A549 (cell line): ENCODE data around the gene LIN28A. TPM values are rescaled to one million over a fixed set of nuclear protein-coding genes. Genes with fewer than 3 reads are reported as not detected.
A peak's percentile ranks its signal among the peaks of the same experiment; 100 is the strongest.

ENCODE experiments used
- ATAC-seq, 2 experiments: fragments of 200-7000 bp in 1 of 2; fragments of >200 bp in 1 of 2; cut with Nextera tagmentation in 1 of 2; cut with Tn5 transposase in 1 of 2; 3 replicates each; pipeline versions ENCODE4 v1.8.0 to v1.9.1; 2018 to 2020; ENCODE audit warnings: mild to moderate bottlenecking in 1 of 2, moderate library complexity in 1 of 2
- CTCF ChIA-PET: fragments of 300-600 bp; sonication (Branson Sonifier 250); formaldehyde crosslinking; extraction: SDS; loops from one replicate; lab custom pipeline; 2021; ENCODE audit warnings: antibody characterized with exemption, inconsistent platforms; lab: Yijun Ruan, JAX
- POLR2A ChIA-PET: fragments of 350-600 bp; formaldehyde crosslinking; extraction: SDS; loops from one replicate; lab custom pipeline; 2021; ENCODE audit warnings: antibody characterized with exemption, inconsistent platforms; lab: Yijun Ruan, JAX
- DNase-seq, 2 experiments: peaks; one replicate each; pipeline versions ENCODE4 v3.0.0 to v3.0.0-alpha.2; 2011 to 2016; ENCODE audit warnings: low read depth in 1 of 2, low spot score in 1 of 2
- FAIRE-seq: peaks from 2 replicates; lab custom pipeline; 2011; peaks lifted over from hg19 to GRCh38; lab: Jason Lieb, UNC
- H3K27ac ChIP-seq, 2 experiments: fragments of >200 bp; sonication (Bioruptor Twin); formaldehyde crosslinking; 3 replicates each; pipeline ENCODE4 v1.5.1; 2016 to 2017
- H3K4me1 ChIP-seq: fragments of >200 bp; sonication (Bioruptor Twin); formaldehyde crosslinking; 3 replicates; pipeline ENCODE4 v1.6.1; 2016
- H3K4me2 ChIP-seq: fragments of >200 bp; sonication (Bioruptor Twin); formaldehyde crosslinking; 3 replicates; pipeline ENCODE4 v1.6.1; 2016
- H3K4me3 ChIP-seq: fragments of >200 bp; sonication (Bioruptor Twin); formaldehyde crosslinking; 3 replicates; pipeline ENCODE4 v1.5.1; 2016
- H3K9me3 ChIP-seq: fragments of >200 bp; sonication (Bioruptor Twin); formaldehyde crosslinking; 3 replicates; pipeline ENCODE4 v1.6.1; 2016
- BHLHE40 ChIP-seq: IDR thresholded peaks from 2 replicates; pipeline ENCODE4 v1.6.1; 2012; ENCODE audit warnings: low read depth, low read length, inconsistent platforms
- CTCF ChIP-seq: fragments of >200 bp; sonication (Bioruptor Twin); formaldehyde crosslinking; IDR thresholded peaks from 3 replicates; pipeline ENCODE4 v1.5.1; 2016
- EHF ChIP-seq: fragments of 250-450 bp; sonication (Bioruptor Pico); IDR thresholded peaks from 2 replicates; pipeline ENCODE4 v1.5.0; 2020; ENCODE audit warnings: mild to moderate bottlenecking
- EP300 ChIP-seq, 2 experiments: fragments of >200 bp; sonication (Bioruptor Twin); formaldehyde crosslinking; IDR thresholded peaks; 2 replicates in 1 of 2; 3 replicates in 1 of 2; pipeline ENCODE4 v1.6.1; 2016 to 2017
- ESRRA ChIP-seq: fragments of 150-350 bp; IDR thresholded peaks from 2 replicates; pipeline ENCODE4 v1.6.1; 2014; ENCODE audit warnings: mild to moderate bottlenecking, low read length, borderline replicate concordance
- FOSL2 ChIP-seq, 2 experiments: fragments of 450-650 bp in 1 of 2; fragments of >200 bp in 1 of 2; sonication (Bioruptor Twin) in 1 of 2; formaldehyde crosslinking; IDR thresholded peaks; 2 replicates each; pipeline versions ENCODE4 v1.5.0 to v1.6.1; 2016 to 2020; ENCODE audit warnings: mild to moderate bottlenecking in 1 of 2, moderate library complexity in 1 of 2
- HDAC2 ChIP-seq: fragments of 200-600 bp; sonication (generic); IDR thresholded peaks from 2 replicates; pipeline ENCODE4 v1.6.1; 2016
- HEYL ChIP-seq: fragments of 250-450 bp; sonication (Bioruptor Pico); IDR thresholded peaks from 2 replicates; pipeline ENCODE4 v1.8.0; 2021; ENCODE audit warnings: mild to moderate bottlenecking, moderate library complexity
- HOXA7 ChIP-seq: fragments of 250-450 bp; sonication (Bioruptor Pico); IDR thresholded peaks from 2 replicates; pipeline ENCODE4 v1.5.0; 2020; ENCODE audit warnings: mild to moderate bottlenecking, moderate library complexity
- JUNB ChIP-seq: fragments of >200 bp; sonication (Bioruptor Twin); formaldehyde crosslinking; IDR thresholded peaks from 2 replicates; pipeline ENCODE4 v1.6.1; 2016
- KDM1A ChIP-seq: fragments of 200-600 bp; sonication (generic); IDR thresholded peaks from 2 replicates; pipeline ENCODE4 v1.6.1; 2016; ENCODE audit warnings: low read depth, mild to moderate bottlenecking
- KDM5A ChIP-seq: fragments of 200-600 bp; sonication (generic); IDR thresholded peaks from 2 replicates; pipeline ENCODE4 v1.6.1; 2016; ENCODE audit warnings: antibody characterized with exemption, mild to moderate bottlenecking
- MAX ChIP-seq: IDR thresholded peaks from 2 replicates; pipeline ENCODE4 v1.6.1; 2012
- NFE2L2 ChIP-seq: fragments of 150-350 bp; conservative IDR thresholded peaks from 2 replicates; pipeline ENCODE4 v1.6.1; 2014; ENCODE audit warnings: low read length
- NPAS2 ChIP-seq: fragments of 250-450 bp; sonication (Bioruptor Pico); IDR thresholded peaks from 2 replicates; pipeline ENCODE4 v1.8.0; 2022; ENCODE audit warnings: mild to moderate bottlenecking, moderate library complexity, borderline replicate concordance
- NR3C1 ChIP-seq: fragments of >200 bp; sonication (Bioruptor Twin); formaldehyde crosslinking; IDR thresholded peaks from 3 replicates; pipeline ENCODE4 v1.6.1; 2017
- PHF8 ChIP-seq: fragments of 200-600 bp; sonication (generic); IDR thresholded peaks from 2 replicates; pipeline ENCODE4 v1.6.1; 2016; ENCODE audit warnings: low read depth, mild to moderate bottlenecking, antibody characterized with exemption, moderate library complexity, borderline replicate concordance
- RCOR1 ChIP-seq: fragments of 150-350 bp; IDR thresholded peaks from 2 replicates; pipeline ENCODE4 v1.6.1; 2014; ENCODE audit warnings: antibody characterized with exemption, low read length, low read depth
- RFX5 ChIP-seq: fragments of 450-650 bp; IDR thresholded peaks from 2 replicates; pipeline ENCODE4 v1.7.1; 2014; ENCODE audit warnings: antibody characterized with exemption, mild to moderate bottlenecking, moderate library complexity
- RNF2 ChIP-seq: fragments of 200-600 bp; sonication (generic); IDR thresholded peaks from 2 replicates; pipeline ENCODE4 v1.6.1; 2016; ENCODE audit warnings: low read depth, mild to moderate bottlenecking, antibody characterized with exemption, moderate library complexity, borderline replicate concordance
- SMC3 ChIP-seq: fragments of >200 bp; sonication (Bioruptor Twin); formaldehyde crosslinking; IDR thresholded peaks from 3 replicates; pipeline ENCODE4 v1.6.1; 2018; ENCODE audit warnings: inconsistent platforms
- TFCP2L1 ChIP-seq: fragments of 250-450 bp; sonication (Bioruptor Pico); IDR thresholded peaks from 2 replicates; pipeline ENCODE4 v1.5.0; 2021; ENCODE audit warnings: mild to moderate bottlenecking
- ZC3H11A ChIP-seq: fragments of 450-650 bp; IDR thresholded peaks from 2 replicates; pipeline ENCODE4 v1.6.1; 2014; ENCODE audit warnings: antibody characterized with exemption, mild to moderate bottlenecking
- ZSCAN20 ChIP-seq: fragments of 250-450 bp; sonication (Bioruptor Pico); IDR thresholded peaks from 2 replicates; pipeline ENCODE4 v1.8.0; 2022; ENCODE audit warnings: mild to moderate bottlenecking, moderate library complexity
- WGBS: methylation state at CpG from one replicate; pipeline ENCODE4 v1.1.6; 2017; ENCODE audit errors: missing lambda C conversion rate; 5-methylcytosine and 5-hydroxymethylcytosine counted together
- polyA minus RNA-seq: library from RNA; depleted of rRNA, polyadenylated mRNA; stranded (reverse); fragments of >200 nt; gene quantifications from 2 replicates; pipeline ENCODE4 v1.2.3, GENCODE V29; 2011; rRNA and poly(A)+ RNA removed
- polyA plus RNA-seq, 4 experiments: library from polyadenylated mRNA; depleted of rRNA in 3 of 4; stranded (reverse); fragments of >200 nt; fragmentation: RNase III in 1 of 4; extraction: RNeasy Plus Mini Kit Qiagen cat#74134 plus additional on column Dnase treatment in 1 of 4; gene quantifications; 2 replicates in 3 of 4; 3 replicates in 1 of 4; pipeline ENCODE4 v1.2.3, GENCODE V29; 2011 to 2017
- TF ChIP-seq, protein P1 (sequence below): IDR thresholded peaks from 2 replicates; pipeline ENCODE4 v1.6.1; 2012
- TF ChIP-seq, protein P2 (sequence below): fragments of >200 bp; sonication (Bioruptor Twin); formaldehyde crosslinking; IDR thresholded peaks from 2 replicates; pipeline ENCODE4 v1.6.1; 2016
- TF ChIP-seq, protein P3 (sequence below): fragments of 250-450 bp; sonication (Bioruptor Pico); IDR thresholded peaks from 2 replicates; pipeline ENCODE4 v1.5.0; 2020; ENCODE audit warnings: low read depth, mild to moderate bottlenecking, moderate library complexity
- TF ChIP-seq, protein P4 (sequence below): fragments of >200 bp; sonication (Bioruptor Twin); formaldehyde crosslinking; IDR thresholded peaks from 3 replicates; pipeline ENCODE4 v1.6.1; 2016
- TF ChIP-seq, protein P5 (sequence below): fragments of 450-650 bp; IDR thresholded peaks from 2 replicates; pipeline ENCODE4 v1.6.1; 2014; ENCODE audit warnings: antibody characterized with exemption

The LIN28A gene
- polyA plus RNA-seq (2011; rRNA removed) (0.03 and 0.04 TPM in 2 replicates), polyA plus RNA-seq (2017; fragmentation: RNase III; extraction: RNeasy Plus Mini Kit Qiagen cat#74134 plus additional on column Dnase treatment) (0.03 TPM in 1 of 3 replicates, not detected in the others), polyA minus RNA-seq (not detected in 2 replicates)
- polyA plus RNA-seq (2012; cell fraction: cytosol; rRNA removed), result not detected in 2 replicates
- 0.01 and 0.02 TPM in 2 replicates for polyA plus RNA-seq (2012; cell fraction: nucleus; rRNA removed)

GRCh38 chr1:26410706-26411623 is at the start of gene LIN28A:
Gene LIN28A, plus strand, starts transcription at chr1:26410817. Its CDS starts 75 bp downstream, at chr1:26410892.
- no peak for FAIRE-seq
- H3K27ac ChIP-seq, result no peak within 1 kb of the TSS
- POLR2A ChIA-PET, result no interaction called here
- CTCF ChIA-PET, result interaction anchor here (1.1 to 1.9 kb wide), 2 partner anchors 9 to 135 kb away, joined by 3 to 4 read pairs; no protein-coding TSS in a partner anchor
- 71% methylated on average over 52 of the region's 70 CpGs for WGBS
- H3K4me3 ChIP-seq, result no peak within 1 kb of the TSS
- H3K4me1 ChIP-seq, result peaks cover 16% of the 10 kb centered on the region
- no peak for TF ChIP-seq HDAC2
- TF ChIP-seq, protein P1, sequence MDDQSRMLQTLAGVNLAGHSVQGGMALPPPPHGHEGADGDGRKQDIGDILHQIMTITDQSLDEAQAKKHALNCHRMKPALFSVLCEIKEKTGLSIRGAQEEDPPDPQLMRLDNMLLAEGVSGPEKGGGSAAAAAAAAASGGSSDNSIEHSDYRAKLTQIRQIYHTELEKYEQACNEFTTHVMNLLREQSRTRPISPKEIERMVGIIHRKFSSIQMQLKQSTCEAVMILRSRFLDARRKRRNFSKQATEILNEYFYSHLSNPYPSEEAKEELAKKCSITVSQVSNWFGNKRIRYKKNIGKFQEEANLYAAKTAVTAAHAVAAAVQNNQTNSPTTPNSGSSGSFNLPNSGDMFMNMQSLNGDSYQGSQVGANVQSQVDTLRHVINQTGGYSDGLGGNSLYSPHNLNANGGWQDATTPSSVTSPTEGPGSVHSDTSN, result no peak
- TF ChIP-seq ESRRA, result no peak
- TF ChIP-seq NPAS2 (CRISPR knock-in tag), result no peak
- TF ChIP-seq, protein P2, sequence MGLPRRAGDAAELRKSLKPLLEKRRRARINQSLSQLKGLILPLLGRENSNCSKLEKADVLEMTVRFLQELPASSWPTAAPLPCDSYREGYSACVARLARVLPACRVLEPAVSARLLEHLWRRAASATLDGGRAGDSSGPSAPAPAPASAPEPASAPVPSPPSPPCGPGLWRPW, result no peak
- TF ChIP-seq HOXA7 (CRISPR knock-in tag), result no peak
- TF ChIP-seq EP300 (IDR thresholded peaks at IDR 0.05), result no peak
- no peak for TF ChIP-seq FOSL2 (IDR thresholded peaks at IDR 0.05)
- TF ChIP-seq FOSL2 (CRISPR knock-in tag; IDR thresholded peaks at IDR 0.05), result no peak
- no peak for TF ChIP-seq RNF2
- no peak for TF ChIP-seq KDM1A
- TF ChIP-seq, protein P3, sequence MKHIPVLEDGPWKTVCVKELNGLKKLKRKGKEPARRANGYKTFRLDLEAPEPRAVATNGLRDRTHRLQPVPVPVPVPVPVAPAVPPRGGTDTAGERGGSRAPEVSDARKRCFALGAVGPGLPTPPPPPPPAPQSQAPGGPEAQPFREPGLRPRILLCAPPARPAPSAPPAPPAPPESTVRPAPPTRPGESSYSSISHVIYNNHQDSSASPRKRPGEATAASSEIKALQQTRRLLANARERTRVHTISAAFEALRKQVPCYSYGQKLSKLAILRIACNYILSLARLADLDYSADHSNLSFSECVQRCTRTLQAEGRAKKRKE, result no peak
- TF ChIP-seq ZC3H11A, result no peak
- no peak for TF ChIP-seq SMC3
- no peak for TF ChIP-seq RFX5
- TF ChIP-seq EHF (CRISPR knock-in tag), result no peak
- TF ChIP-seq RCOR1, result no peak
- TF ChIP-seq, protein P4, sequence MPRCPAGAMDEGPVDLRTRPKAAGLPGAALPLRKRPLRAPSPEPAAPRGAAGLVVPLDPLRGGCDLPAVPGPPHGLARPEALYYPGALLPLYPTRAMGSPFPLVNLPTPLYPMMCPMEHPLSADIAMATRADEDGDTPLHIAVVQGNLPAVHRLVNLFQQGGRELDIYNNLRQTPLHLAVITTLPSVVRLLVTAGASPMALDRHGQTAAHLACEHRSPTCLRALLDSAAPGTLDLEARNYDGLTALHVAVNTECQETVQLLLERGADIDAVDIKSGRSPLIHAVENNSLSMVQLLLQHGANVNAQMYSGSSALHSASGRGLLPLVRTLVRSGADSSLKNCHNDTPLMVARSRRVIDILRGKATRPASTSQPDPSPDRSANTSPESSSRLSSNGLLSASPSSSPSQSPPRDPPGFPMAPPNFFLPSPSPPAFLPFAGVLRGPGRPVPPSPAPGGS, result no peak
- DNase-seq, result no peak
- no peak for ATAC-seq
- H3K4me2 ChIP-seq, result peak within 1 kb of the TSS; percentile 55
- no peaks in the 10 kb centered on the region for H3K9me3 ChIP-seq

GRCh38 chr1:26361605-26362122 is 49.0 kb upstream of the LIN28A start:
- Histone ChIP-seq H3K27ac (0 out of 6 replicates have a peak overlapping the region, but pooled peaks of 1 of the 2 experiments have one; percentile 26), H3K9me3 (no peaks in the 10 kb centered on the region), H3K4me2 (no peak overlapping the region), H3K4me3 (no peak overlapping the region), H3K4me1 (peaks cover 23% of the 10 kb centered on the region)
- no peak for DNase-seq
- ChIA-PET POLR2A (interaction anchor here (0.5 kb wide), 1 partner anchor 479 kb away, joined by 3 read pairs; no protein-coding TSS in a partner anchor), CTCF (interaction anchor here (0.7 to 4.7 kb wide), 9 partner anchors 12 to 76 kb away, joined by 3 to 85 read pairs (median 4); partner anchors contain the start of gene ZNF683)
- peak; percentile 7 to 11; a peak in 2 of 6 replicates for ATAC-seq
- TF ChIP-seq NR3C1 (no peak), PHF8 (no peak), CTCF (no peak), EHF (CRISPR knock-in tag) (no peak), HEYL (CRISPR knock-in tag) (no peak), HDAC2 (no peak), KDM1A (no peak), SMC3 (no peak), NFE2L2 (no peak), JUNB (no peak), MAX (no peak), BHLHE40 (no peak), TFCP2L1 (CRISPR knock-in tag) (no peak), KDM5A (no peak), ZSCAN20 (CRISPR knock-in tag) (no peak)
- TF ChIP-seq, protein P5, sequence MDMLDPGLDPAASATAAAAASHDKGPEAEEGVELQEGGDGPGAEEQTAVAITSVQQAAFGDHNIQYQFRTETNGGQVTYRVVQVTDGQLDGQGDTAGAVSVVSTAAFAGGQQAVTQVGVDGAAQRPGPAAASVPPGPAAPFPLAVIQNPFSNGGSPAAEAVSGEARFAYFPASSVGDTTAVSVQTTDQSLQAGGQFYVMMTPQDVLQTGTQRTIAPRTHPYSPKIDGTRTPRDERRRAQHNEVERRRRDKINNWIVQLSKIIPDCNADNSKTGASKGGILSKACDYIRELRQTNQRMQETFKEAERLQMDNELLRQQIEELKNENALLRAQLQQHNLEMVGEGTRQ, result no peak
- WGBS, result 100% methylated on average over 1 of the region's 12 CpGs
- no peak for FAIRE-seq
